ENCODE measurements around the gene KCNG1. TPM values are rescaled to one million over a fixed set of nuclear protein-coding genes. Genes with fewer than 3 reads are reported as not detected.

The KCNG1 gene
- total RNA-seq, 1 donor from 2014 or later, result 0.30 TPM

Other genes with a start within 250 kb of the KCNG1 start
- gene BCAS4, start 228.0 kb downstream of the KCNG1 start, total RNA-seq, result 2.1 TPM
- gene ADNP, start 91.7 kb downstream of the KCNG1 start, total RNA-seq, result 27.3 TPM
- gene DPM1, start 64.6 kb downstream of the KCNG1 start, total RNA-seq, result 44.9 TPM
- 2.8 TPM for gene MOCS3, start 64.3 kb downstream of the KCNG1 start, total RNA-seq